NOMO-1 treated with dmso at 0.1 percent for 144 hours (cell line): ENCODE results near the gene DDIAS.
"Not testable (repeated sequence)": the region's sequence is repeated elsewhere in the genome, so short reads cannot be mapped to it uniquely, and the experiment has no call there.

Experiments
- DNase-seq: peaks from one replicate; lab custom pipeline; 2025; ENCODE audit not compliant: unreplicated experiment; lab: John Stamatoyannopoulos, UW

DDIAS gene

GRCh38 chr11:82967381-82967780 lies 65.8 kb downstream of the DDIAS start:
- DNase-seq, result no peak

GRCh38 chr11:82969811-82970210 lies 68.3 kb downstream of the DDIAS start:
- no peak for DNase-seq

GRCh38 chr11:82970507-82971083 lies 69.1 kb downstream of the DDIAS start:
- DNase-seq, result not testable (repeated sequence)

GRCh38 chr11:82971519-82971946 lies 70.0 kb downstream of the DDIAS start:
- DNase-seq, result not testable (repeated sequence)

- DNase-seq, result no peak
Observed at GRCh38 chr11:82972103-82972502, 70.6 kb downstream of the DDIAS start.

- no peak for DNase-seq
Observed at GRCh38 chr11:82974135-82974534, 72.6 kb downstream of the DDIAS start.

- no peak for DNase-seq
Observed at GRCh38 chr11:82974851-82975250, 73.3 kb downstream of the DDIAS start.

GRCh38 chr11:82975882-82976281 lies 74.3 kb downstream of the DDIAS start:
- no peak for DNase-seq

- DNase-seq, result no peak
Observed at GRCh38 chr11:82976786-82977185, 75.2 kb downstream of the DDIAS start.

GRCh38 chr11:82978422-82979099 lies 77.0 kb downstream of the DDIAS start:
- no peak for DNase-seq

GRCh38 chr11:82979824-82980223 lies 78.3 kb downstream of the DDIAS start:
- DNase-seq, result no peak

GRCh38 chr11:82980292-82980691 lies 78.8 kb downstream of the DDIAS start:
- DNase-seq, result no peak

GRCh38 chr11:82980947-82981346 lies 79.4 kb downstream of the DDIAS start:
- no peak for DNase-seq

- no peak for DNase-seq
Observed at GRCh38 chr11:82981852-82982251, 80.3 kb downstream of the DDIAS start.
